Cortex of kidney (tissue), 1 donor: Measurements from ENCODE around the gene VAT1L.
"Not testable (repeated sequence)": the region's sequence is repeated elsewhere in the genome, so short reads cannot be mapped to it uniquely, and the experiment has no call there.

ENCODE experiments used
- DNase-seq: peaks from one replicate; lab custom pipeline; 2025; lab: John Stamatoyannopoulos, UW

Gene VAT1L

DNA sequence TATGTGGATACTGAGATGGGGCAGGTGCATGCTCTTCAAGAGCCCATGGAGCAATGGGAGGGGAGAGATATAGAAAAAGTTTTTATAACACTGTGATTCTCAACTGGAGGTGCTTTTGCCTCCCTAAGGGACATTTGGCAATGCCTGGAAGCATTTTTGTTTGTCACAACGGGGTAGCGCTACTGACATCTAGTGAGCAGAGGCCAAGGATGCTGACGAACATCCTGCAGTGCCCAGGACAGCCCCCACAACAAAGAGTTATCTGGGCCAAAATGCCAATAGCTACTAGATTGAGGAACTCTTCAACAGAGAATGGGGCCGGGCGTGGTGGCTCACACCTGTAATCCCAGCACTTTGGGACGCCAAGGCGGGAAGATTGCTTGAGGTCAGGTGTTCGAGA lies 166.8 kb downstream of the VAT1L start:
- no peak for DNase-seq

GRCh38 chr16:77956231-77956630 lies 167.9 kb downstream of the VAT1L start:
- no peak for DNase-seq

- no peak for DNase-seq
Observed at GRCh38 chr16:77960766-77961165, 172.4 kb downstream of the VAT1L start.

DNA sequence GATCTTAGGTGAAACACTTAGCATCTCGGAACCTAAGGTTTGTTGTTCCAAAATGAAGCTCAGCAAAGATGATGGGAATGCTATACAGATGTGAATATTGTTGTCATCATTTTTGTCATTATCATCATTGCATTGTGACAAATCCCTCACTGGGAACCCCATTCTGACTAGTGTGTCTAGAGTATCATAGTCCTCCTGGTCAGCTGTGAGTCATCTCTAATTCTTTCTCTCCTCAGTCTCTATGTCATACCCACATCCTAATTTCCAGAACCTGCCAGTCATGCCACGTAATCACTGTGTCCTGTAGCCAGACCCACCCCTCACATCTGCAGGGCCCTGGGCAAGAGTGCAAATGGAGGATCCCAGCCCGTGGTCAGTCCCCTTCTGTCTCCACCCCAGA lies 173.4 kb downstream of the VAT1L start:
- no peak for DNase-seq

GRCh38 chr16:77962689-77963088 lies 174.3 kb downstream of the VAT1L start:
- DNase-seq: no peak

DNA sequence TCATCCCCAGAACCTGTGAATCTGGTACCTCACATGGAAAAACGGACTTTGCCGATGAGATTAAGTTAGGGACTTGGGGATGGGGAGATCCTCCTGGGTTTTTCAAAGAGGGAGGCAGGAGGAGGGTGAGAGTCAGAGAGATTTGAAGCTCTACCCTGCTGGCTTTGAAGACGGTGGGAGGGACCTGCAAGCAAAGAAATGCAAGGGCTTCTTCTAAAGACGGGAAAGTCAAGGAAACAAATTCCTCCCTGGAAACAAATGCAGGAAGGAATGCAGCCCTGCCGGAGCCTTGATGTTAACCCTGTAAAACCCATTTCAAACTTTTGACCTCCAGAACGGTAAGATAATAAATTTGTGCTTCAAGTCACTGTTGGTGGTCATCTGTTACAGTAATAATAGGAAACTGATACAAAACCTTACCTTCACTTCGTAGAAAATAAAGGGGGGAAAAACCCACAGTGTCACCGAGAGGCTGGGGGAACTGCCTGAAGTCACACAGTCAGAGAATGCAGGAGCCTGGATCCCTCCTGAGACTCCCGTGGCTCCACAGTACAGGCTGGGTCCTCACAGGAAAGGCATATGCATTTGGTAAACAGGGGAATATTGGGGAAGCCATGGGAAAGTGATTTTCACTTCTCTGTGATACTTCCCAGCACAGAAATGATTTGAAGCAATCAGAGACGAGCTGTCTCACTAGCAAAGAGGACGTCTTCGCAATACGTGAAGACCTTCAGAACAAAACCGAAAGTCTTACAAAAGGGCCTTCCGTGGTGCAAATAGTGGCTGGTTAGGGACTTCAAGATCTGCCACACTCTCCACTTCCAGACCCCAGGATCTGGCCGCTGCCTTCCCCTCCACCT lies 175.1 kb downstream of the VAT1L start:
- DNase-seq: no peak

- DNase-seq: no peak
Observed at GRCh38 chr16:77965346-77965745, 177.0 kb downstream of the VAT1L start.

DNA sequence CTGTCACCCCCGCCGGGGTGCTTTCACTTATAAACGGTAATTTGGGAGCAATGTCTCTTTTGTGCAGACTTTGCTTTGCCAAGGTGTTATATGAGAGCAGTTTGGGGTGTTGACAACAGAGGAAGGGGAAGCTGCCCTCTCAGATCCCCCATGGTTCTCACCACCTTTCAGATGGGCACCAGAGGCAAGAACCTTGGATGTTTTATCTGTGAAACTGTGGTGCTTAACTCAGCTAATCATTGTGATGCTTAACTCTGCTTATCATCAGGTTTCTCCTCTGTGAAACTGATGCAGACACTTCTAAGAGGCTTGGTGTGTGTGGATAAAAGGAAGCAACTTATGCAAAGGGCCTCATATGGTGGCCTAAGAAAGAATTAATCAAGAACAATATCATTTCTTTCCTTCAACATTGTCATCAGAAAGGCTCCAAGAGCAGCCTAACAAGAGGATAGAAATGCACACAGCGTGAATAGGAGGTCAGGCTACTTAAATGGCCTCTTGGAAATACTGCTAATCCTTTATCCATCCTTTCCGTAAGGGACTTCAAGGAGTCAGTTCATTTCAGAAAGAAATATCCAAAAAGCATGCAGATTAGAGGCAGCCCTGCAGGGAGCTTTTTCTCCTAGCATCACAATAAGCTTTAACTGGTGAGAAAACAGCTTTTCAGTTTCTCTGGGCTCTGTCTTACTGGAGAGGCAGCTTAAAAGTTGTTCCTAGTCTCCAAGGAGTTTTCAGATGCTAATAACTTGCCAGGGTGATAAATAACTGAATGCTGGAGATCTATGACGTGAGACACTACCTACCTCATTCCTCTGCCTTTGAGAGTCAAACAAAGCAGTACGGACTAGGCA lies 178.9 kb downstream of the VAT1L start:
- DNase-seq: no peak

DNA sequence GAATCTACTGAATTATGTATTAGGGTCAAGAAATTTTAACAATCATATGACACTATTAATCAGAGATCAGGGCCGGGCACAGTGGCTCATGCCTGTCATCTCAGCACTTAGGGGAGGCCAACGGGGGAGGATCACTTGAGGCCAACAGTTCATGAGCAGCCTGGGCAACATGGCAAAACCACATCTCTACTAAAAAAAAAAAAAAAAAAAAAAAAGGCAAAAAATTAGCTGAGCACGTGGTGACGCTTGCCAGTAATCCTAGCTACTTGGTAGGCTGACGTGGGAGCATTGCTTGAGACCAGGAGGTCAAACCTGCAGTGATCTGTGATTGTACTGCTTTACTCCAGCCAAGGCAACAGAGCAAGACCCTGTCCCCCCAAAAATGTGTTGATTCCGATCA lies 181.5 kb downstream of the VAT1L start:
- DNase-seq: no peak

DNA sequence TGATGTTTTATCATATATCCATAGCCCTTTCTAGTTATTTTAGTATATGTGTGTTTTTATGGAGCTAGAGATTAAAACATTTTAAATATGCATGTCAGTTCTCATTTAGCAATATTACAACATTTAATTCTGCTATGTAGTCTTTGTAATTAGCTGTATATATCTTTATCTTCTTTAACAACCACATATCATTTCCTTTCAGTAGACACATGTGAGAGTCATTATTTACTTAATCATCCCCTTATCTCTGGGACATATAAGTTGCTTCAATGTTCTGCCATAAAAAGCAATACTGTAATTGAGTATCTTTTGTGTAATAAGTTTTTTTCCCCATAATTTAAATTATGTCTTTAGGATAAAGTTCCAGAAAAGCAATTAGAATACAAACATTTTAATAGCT lies 182.0 kb downstream of the VAT1L start:
- DNase-seq: no peak

DNA sequence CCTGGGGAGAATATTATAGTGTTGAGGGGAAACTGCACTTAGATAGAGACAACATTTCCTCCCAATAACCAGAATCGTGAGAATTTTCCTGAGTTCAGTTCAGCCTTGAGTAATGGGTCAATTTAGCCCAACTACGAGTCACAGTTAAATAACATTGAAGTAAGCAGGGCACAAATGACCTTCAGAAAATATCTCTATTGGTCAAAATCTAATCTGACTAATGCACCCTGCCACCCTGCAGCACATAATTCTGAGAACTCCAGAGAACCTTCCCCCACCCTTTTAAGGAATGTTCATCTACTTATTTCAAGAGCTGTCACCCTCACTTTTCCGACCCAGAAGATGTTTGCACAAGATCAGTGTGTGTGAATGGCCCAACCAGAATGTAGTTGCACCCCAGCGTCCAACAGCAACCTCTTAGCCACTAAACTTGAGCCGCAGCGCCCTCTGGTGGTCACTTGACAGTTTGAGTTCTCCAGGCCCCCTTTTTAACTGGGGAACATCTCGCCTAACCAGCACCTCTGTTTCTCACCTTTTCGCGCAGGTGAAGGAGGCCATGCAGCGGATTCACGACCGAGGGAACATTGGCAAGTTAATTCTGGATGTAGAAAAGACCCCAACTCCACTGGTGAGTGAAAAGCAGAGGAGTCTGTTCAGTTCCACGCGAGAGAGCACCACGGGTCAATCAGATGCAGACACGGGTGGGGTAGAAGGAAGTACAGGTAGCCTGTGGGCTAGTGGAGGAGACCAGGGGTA lies 183.1 kb downstream of the VAT1L start:
- no peak for DNase-seq

- DNase-seq: no peak
Observed at GRCh38 chr16:77972062-77972392, 183.7 kb downstream of the VAT1L start.

DNA sequence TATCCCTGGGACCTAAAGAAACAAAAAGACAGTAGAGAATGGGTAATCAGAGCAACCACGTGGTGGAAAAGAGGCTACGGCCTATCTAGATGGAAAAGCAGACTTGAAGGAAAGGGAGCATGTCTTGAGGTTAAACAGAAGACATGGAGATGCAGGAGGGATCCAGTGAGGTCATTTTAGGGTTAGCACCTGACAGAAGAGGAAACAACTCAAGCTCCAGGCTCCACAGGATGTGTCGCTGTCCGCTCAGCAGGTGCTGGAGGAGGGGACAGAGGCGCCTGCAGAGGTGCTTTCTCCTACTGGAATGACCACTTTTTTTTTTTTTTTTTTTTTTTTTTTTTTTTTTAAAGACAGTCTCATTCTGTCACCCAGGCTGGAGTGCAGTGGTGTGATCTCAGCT lies 186.5 kb downstream of the VAT1L start:
- no peak for DNase-seq

GRCh38 chr16:77975942-77976341 lies 187.6 kb downstream of the VAT1L start:
- no peak for DNase-seq

GRCh38 chr16:77977339-77977738 lies 189.0 kb downstream of the VAT1L start:
- DNase-seq: no peak

- DNase-seq: no peak
Observed at GRCh38 chr16:77985111-77985510, 196.7 kb downstream of the VAT1L start.

- DNase-seq: no peak
Observed at GRCh38 chr16:77986011-77986740, 197.8 kb downstream of the VAT1L start.

- DNase-seq: no peak
Observed at GRCh38 chr16:77987810-77988209, 199.4 kb downstream of the VAT1L start.

DNA sequence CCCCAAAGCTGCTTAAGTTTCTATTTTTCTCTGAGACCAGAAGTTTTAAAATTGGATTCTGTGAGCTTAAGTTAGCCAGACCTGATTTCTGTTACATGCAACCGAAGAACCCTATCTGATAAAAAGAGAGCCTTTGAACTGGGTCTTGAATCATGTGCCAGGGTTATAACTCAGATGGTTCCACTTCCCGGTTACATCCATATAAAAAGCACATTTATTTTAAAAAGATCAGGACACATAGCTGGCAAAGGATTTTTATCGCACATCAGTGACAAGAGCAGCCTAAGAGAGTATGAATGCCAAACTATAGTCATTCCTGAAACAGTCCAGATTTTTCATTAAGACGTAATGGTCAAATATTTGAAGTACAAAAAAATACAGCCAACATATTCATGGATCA lies 201.5 kb downstream of the VAT1L start:
- DNase-seq: no peak

DNA sequence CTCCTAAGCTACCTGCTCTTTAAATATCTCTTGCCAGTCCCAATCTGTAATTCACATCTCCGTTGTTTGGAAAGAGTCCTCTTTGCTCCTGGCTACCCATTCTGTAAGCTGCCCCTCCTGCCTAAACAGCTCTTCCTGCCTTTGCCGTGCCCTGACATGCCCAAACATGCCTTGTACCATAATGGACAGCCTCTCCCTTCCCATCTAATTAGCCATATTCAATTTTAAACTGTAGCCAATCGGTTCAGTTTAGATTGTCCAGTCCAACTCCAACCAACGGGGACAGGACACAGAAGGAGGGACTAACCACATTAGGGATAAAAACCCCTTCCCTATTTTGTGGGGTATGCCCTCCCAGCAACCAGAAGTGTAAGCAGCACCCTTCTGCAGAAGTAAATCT lies 203.3 kb downstream of the VAT1L start:
- DNase-seq: no peak

DNA sequence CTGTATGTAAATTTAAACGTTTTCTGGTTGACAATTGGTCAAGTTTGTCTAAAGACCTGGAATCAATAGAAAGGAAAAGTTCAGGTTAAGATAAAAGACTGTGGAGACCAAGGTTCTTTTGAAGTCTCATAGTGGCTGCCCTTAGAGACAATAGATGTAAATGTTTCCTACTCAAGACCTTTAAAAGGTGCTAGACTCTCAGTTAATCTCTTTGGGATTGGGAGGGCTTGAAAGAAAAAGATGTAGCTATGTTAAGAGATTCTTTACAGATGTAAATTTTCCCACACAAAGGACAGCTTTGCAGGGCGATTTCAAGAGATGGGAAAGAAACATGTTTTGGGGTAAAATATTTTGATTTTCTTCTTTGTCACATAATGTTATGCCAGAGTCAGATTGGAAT lies 204.0 kb downstream of the VAT1L start:
- DNase-seq: not testable (repeated sequence)
